ENCODE measurements around the gene CFH. TPM values are rescaled to one million over a fixed set of nuclear protein-coding genes. Genes with fewer than 3 reads are reported as not detected.
"Not testable (repeated sequence)": the region's sequence is repeated elsewhere in the genome, so short reads cannot be mapped to it uniquely, and the experiment has no call there.

Gene CFH
- total RNA-seq, 1 donor from 2014 or later: not detected

DNA sequence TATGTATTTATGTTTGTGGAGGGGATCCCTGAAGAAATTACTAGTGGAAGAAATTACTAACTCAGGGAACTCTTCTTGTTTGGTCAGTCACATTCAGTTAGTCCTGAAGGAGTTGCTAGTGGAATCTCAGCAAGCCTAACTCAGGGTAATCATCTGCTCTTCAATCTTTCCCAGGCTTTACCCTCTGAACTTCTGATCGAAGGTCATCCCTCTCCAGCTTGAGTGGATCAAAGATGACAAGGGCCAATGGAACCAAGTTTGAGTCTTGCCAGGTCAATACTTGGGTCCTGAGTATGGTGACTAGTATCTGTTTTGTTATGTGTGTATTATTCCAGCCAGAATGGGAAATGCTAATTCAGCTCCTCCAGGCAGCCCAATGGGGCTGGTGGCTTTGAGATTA is 49.3 kb downstream of the CFH start:
- no peaks in the 10 kb centered on the region for H3K36me3 Mint-ChIP-seq (ENCODE audit: low read depth)
- H3K4me3 Mint-ChIP-seq: no peak overlapping the region
- H3K4me1 Mint-ChIP-seq: no peaks in the 10 kb centered on the region
- no peak overlapping the region for H3K27ac Mint-ChIP-seq (ENCODE audit: unreplicated experiment)
- peaks cover 3% of the 10 kb centered on the region for H3K9me3 Mint-ChIP-seq
- no peaks in the 10 kb centered on the region for H3K27me3 Mint-ChIP-seq (ENCODE audit: low read depth)
- TF ChIP-seq, protein P1, sequence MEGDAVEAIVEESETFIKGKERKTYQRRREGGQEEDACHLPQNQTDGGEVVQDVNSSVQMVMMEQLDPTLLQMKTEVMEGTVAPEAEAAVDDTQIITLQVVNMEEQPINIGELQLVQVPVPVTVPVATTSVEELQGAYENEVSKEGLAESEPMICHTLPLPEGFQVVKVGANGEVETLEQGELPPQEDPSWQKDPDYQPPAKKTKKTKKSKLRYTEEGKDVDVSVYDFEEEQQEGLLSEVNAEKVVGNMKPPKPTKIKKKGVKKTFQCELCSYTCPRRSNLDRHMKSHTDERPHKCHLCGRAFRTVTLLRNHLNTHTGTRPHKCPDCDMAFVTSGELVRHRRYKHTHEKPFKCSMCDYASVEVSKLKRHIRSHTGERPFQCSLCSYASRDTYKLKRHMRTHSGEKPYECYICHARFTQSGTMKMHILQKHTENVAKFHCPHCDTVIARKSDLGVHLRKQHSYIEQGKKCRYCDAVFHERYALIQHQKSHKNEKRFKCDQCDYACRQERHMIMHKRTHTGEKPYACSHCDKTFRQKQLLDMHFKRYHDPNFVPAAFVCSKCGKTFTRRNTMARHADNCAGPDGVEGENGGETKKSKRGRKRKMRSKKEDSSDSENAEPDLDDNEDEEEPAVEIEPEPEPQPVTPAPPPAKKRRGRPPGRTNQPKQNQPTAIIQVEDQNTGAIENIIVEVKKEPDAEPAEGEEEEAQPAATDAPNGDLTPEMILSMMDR (conservative IDR thresholded peaks at IDR 0.05): no peak
- no peak for DNase-seq (ENCODE audit: low read depth, low spot score)

DNA sequence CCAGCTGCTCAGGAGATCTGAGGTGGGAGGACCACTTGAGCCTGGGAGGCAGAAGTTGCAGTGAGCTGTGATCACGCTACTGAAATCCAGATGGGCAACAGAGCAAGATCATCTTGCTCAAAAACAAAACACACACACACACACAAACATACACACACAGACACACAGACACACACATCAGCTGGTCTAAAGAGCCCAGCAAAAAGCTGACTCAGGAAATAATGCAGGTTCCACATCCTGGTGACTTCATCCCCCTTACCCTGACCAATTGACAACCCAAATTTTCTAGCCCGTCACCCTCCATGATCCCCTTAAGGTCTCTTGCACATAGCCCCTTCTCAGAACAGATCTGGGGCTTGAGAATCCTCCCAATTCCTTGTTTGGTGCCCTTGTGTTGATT is 58.0 kb downstream of the CFH start:
- not testable (repeated sequence) for H3K4me3 Mint-ChIP-seq; H3K36me3 Mint-ChIP-seq (ENCODE audit: low read depth); H3K9me3 Mint-ChIP-seq; H3K27me3 Mint-ChIP-seq (ENCODE audit: low read depth); H3K27ac Mint-ChIP-seq (ENCODE audit: unreplicated experiment); DNase-seq (ENCODE audit: low read depth, low spot score); H3K4me1 Mint-ChIP-seq

DNA sequence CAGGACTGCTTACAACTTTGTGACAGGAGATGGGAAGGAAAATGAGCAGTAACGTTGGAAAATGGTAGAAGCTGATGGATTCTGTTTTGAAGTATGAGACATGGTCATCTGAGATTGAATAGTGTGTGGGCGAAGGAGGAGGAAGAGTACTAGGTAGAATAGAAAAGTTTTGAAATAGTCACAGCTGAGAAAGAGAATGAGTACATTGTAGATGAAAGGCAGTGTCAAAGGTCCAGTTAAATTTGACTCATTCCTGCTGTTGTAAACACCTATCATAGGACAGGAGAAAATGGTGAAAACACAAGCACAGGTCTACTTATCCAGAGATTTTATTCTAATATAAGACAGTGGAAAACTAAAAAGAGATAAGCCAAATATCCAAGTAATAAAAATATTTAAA is 66.0 kb downstream of the CFH start:
- no peak for DNase-seq (ENCODE audit: low read depth, low spot score)
- H3K4me1 Mint-ChIP-seq: no peaks in the 10 kb centered on the region
- H3K27me3 Mint-ChIP-seq (ENCODE audit: low read depth): peaks cover 17% of the 10 kb centered on the region
- H3K4me3 Mint-ChIP-seq: no peak overlapping the region
- no peaks in the 10 kb centered on the region for H3K36me3 Mint-ChIP-seq (ENCODE audit: low read depth)
- H3K9me3 Mint-ChIP-seq: no peaks in the 10 kb centered on the region
- H3K27ac Mint-ChIP-seq (ENCODE audit: unreplicated experiment): no peak overlapping the region
- TF ChIP-seq, protein P1 (conservative IDR thresholded peaks at IDR 0.05): no peak

DNA sequence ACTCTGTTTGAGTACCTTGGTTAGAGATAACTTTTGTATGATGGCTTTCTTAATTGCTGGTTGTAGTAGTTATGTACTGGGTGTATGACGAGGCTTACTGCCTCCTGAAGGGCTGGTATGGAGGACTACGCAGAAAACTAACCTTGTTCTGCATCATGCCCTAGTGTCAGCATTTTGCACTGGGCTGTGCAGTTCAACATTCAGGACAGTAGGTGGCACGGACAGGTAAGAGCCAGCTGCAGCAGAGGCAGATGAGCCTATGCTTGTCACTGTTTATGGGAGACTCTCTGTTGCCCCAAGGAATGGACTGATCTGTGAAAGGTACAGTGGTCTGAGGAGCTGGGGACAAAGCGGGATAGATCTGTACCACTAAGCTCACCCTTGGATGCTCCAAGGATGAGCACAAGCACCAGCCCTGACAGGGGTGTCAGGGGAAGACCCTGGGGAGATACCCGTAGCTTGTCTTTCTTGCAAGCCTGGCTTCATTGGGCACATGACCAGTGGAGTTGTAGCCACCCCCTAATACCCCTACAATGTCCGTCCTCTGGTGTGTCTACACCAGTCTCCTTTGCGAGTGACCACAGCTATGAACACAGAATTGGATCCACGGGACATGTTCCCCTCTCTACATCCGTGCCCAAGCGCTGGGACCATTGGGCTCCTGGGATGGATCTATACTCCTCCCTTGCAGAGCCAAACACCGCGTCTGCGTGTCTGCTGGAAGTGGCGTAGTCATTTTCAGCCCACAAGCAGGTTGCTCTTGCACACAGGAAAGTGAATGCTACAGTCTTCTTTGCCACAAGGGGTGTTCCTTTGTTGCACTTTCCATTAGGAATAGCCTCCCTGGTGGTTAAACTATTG is 71.7 kb downstream of the CFH start:
- H3K36me3 Mint-ChIP-seq (ENCODE audit: low read depth): no peaks in the 10 kb centered on the region
- H3K9me3 Mint-ChIP-seq: no peaks in the 10 kb centered on the region
- TF ChIP-seq, protein P1 (conservative IDR thresholded peaks at IDR 0.05): peak; percentile 72
- no peaks in the 10 kb centered on the region for H3K4me1 Mint-ChIP-seq
- peaks cover 10% of the 10 kb centered on the region for H3K27me3 Mint-ChIP-seq (ENCODE audit: low read depth)
- H3K4me3 Mint-ChIP-seq: no peak overlapping the region
- H3K27ac Mint-ChIP-seq (ENCODE audit: unreplicated experiment): no peak overlapping the region
- peak; percentile 27 for DNase-seq (ENCODE audit: low read depth, low spot score)

DNA sequence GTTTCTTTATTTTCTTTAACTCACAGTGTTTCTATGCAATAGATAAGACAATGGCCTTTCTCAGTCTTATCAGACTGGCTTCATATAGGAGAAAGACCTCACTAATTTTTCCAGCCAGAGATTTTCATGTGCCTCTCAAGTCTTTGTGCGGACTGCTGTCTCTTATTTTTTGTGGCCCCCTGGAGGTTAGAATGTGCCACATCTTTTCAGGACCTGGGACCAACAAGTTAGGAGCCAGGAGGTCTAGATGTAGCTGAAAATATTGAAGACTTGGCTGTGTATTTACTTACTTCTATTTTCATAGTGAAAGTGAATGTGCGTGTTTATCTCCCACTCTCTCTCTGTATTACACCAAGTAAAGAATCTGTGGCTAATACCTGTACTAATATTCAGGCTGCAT is 80.7 kb downstream of the CFH start:
- DNase-seq (ENCODE audit: low read depth, low spot score): no peak
- TF ChIP-seq, protein P1 (conservative IDR thresholded peaks at IDR 0.05): peak; percentile 16
- H3K36me3 Mint-ChIP-seq (ENCODE audit: low read depth): peaks cover 3% of the 10 kb centered on the region
- no peak overlapping the region for H3K27ac Mint-ChIP-seq (ENCODE audit: unreplicated experiment)
- H3K27me3 Mint-ChIP-seq (ENCODE audit: low read depth): no peaks in the 10 kb centered on the region
- H3K4me3 Mint-ChIP-seq: no peak overlapping the region
- peaks cover 5% of the 10 kb centered on the region for H3K4me1 Mint-ChIP-seq
- H3K9me3 Mint-ChIP-seq: peaks cover 7% of the 10 kb centered on the region
